ENCODE data around the gene SLC38A10.

Gene SLC38A10

GRCh38 chr17:81287152-81287551 lies 8.0 kb downstream of the SLC38A10 start:
- Histone ChIP-seq H3K27me3 (ENCODE audit: control insufficient read depth, insufficient read depth, low read length) (no peaks in the 10 kb centered on the region), H3K36me3 (ENCODE audit: control insufficient read depth, low read depth, low read length) (no peaks in the 10 kb centered on the region), H3K27ac (ENCODE audit: low read length) (no peak overlapping the region), H3K4me3 (ENCODE audit: low read length) (no peak overlapping the region), H3K9me3 (ENCODE audit: control insufficient read depth, low read depth, low read length) (no peaks in the 10 kb centered on the region), H3K9ac (ENCODE audit: low read length) (no peak overlapping the region), H3K4me1 (ENCODE audit: control insufficient read depth, low read depth, low read length) (no peaks in the 10 kb centered on the region)

- H3K4me1 ChIP-seq (ENCODE audit: control insufficient read depth, low read depth, low read length) = no peaks in the 10 kb centered on the region
- H3K9me3 ChIP-seq (ENCODE audit: control insufficient read depth, low read depth, low read length) = no peaks in the 10 kb centered on the region
- H3K9ac ChIP-seq (ENCODE audit: low read length) = no peak overlapping the region
- H3K27me3 ChIP-seq (ENCODE audit: control insufficient read depth, insufficient read depth, low read length) = no peaks in the 10 kb centered on the region
- H3K36me3 ChIP-seq (ENCODE audit: control insufficient read depth, low read depth, low read length) = no peaks in the 10 kb centered on the region
- H3K4me3 ChIP-seq (ENCODE audit: low read length) = no peak overlapping the region
- H3K27ac ChIP-seq (ENCODE audit: low read length) = no peak overlapping the region
These were observed 8.5 kb downstream of the SLC38A10 start for GRCh38 chr17:81286491-81287145.

DNA sequence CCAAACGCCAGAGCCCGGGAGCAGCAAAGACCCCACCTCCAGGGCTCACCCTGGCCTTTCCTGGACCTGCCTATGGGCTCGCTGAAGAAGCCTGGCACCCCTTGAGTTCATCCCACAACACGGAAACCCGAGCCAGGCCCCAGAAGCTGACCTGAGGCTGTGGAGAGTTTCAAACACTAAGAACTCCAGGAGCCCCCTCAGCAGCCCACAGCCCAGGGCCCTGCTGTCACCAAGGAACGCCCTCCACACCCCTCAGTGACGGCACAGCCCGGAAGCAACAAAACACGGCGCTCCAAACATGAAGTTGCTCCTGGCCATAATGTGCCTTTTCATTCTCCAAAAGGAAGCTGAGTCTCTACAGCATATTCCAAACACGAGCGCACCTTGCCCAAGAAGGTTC lies 9.2 kb downstream of the SLC38A10 start:
- Histone ChIP-seq H3K27me3 (ENCODE audit: control insufficient read depth, insufficient read depth, low read length) (no peaks in the 10 kb centered on the region), H3K9ac (ENCODE audit: low read length) (no peak overlapping the region), H3K36me3 (ENCODE audit: control insufficient read depth, low read depth, low read length) (no peaks in the 10 kb centered on the region), H3K9me3 (ENCODE audit: control insufficient read depth, low read depth, low read length) (no peaks in the 10 kb centered on the region), H3K4me1 (ENCODE audit: control insufficient read depth, low read depth, low read length) (no peaks in the 10 kb centered on the region), H3K27ac (ENCODE audit: low read length) (no peak overlapping the region), H3K4me3 (ENCODE audit: low read length) (no peak overlapping the region)

- Histone ChIP-seq H3K9me3 (ENCODE audit: control insufficient read depth, low read depth, low read length) (no peaks in the 10 kb centered on the region), H3K36me3 (ENCODE audit: control insufficient read depth, low read depth, low read length) (no peaks in the 10 kb centered on the region), H3K4me3 (ENCODE audit: low read length) (no peak overlapping the region), H3K9ac (ENCODE audit: low read length) (no peak overlapping the region), H3K27ac (ENCODE audit: low read length) (no peak overlapping the region), H3K27me3 (ENCODE audit: control insufficient read depth, insufficient read depth, low read length) (no peaks in the 10 kb centered on the region), H3K4me1 (ENCODE audit: control insufficient read depth, low read depth, low read length) (no peaks in the 10 kb centered on the region)
These were observed 9.8 kb downstream of the SLC38A10 start for GRCh38 chr17:81285179-81285878.

DNA sequence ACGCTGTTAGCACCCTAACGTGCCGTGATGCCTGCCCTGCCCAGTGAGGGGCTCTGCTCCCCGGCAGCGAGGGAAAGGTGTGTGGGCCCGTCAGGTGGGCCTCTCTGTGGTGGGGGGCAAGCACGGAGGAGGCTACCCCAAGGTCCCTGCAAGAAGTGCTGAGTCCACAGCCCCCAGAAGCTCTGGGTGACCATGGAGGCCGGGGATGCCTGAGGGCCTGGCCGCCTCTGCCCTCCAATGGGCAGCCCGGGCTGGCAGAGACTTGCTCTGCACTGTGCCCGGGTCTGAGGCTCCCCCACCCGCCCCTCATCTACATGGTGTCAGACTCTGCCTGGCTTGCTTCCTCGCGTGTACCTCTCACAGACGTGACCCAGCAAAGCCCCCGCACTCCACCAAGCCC lies 12.2 kb downstream of the SLC38A10 start:
- Histone ChIP-seq H3K4me1 (ENCODE audit: control insufficient read depth, low read depth, low read length) (no peaks in the 10 kb centered on the region), H3K9ac (ENCODE audit: low read length) (no peak overlapping the region), H3K36me3 (ENCODE audit: control insufficient read depth, low read depth, low read length) (no peaks in the 10 kb centered on the region), H3K27ac (ENCODE audit: low read length) (no peak overlapping the region), H3K4me3 (ENCODE audit: low read length) (no peak overlapping the region), H3K9me3 (ENCODE audit: control insufficient read depth, low read depth, low read length) (no peaks in the 10 kb centered on the region), H3K27me3 (ENCODE audit: control insufficient read depth, insufficient read depth, low read length) (no peaks in the 10 kb centered on the region)

GRCh38 chr17:81282141-81282540 lies 13.0 kb downstream of the SLC38A10 start:
- no peaks in the 10 kb centered on the region for H3K9me3 ChIP-seq (ENCODE audit: control insufficient read depth, low read depth, low read length)
- no peaks in the 10 kb centered on the region for H3K36me3 ChIP-seq (ENCODE audit: control insufficient read depth, low read depth, low read length)
- H3K4me3 ChIP-seq (ENCODE audit: low read length) = no peak overlapping the region
- H3K27me3 ChIP-seq (ENCODE audit: control insufficient read depth, insufficient read depth, low read length) = no peaks in the 10 kb centered on the region
- no peaks in the 10 kb centered on the region for H3K4me1 ChIP-seq (ENCODE audit: control insufficient read depth, low read depth, low read length)
- H3K9ac ChIP-seq (ENCODE audit: low read length) = no peak overlapping the region
- H3K27ac ChIP-seq (ENCODE audit: low read length) = no peak overlapping the region

- no peaks in the 10 kb centered on the region for H3K27me3 ChIP-seq (ENCODE audit: control insufficient read depth, insufficient read depth, low read length)
- H3K4me3 ChIP-seq (ENCODE audit: low read length) = no peak overlapping the region
- no peaks in the 10 kb centered on the region for H3K4me1 ChIP-seq (ENCODE audit: control insufficient read depth, low read depth, low read length)
- no peaks in the 10 kb centered on the region for H3K36me3 ChIP-seq (ENCODE audit: control insufficient read depth, low read depth, low read length)
- H3K9me3 ChIP-seq (ENCODE audit: control insufficient read depth, low read depth, low read length) = no peaks in the 10 kb centered on the region
- H3K9ac ChIP-seq (ENCODE audit: low read length) = no peak overlapping the region
- no peak overlapping the region for H3K27ac ChIP-seq (ENCODE audit: low read length)
These were observed 14.5 kb downstream of the SLC38A10 start for GRCh38 chr17:81280571-81280970.

- Histone ChIP-seq H3K27me3 (ENCODE audit: control insufficient read depth, insufficient read depth, low read length) (no peaks in the 10 kb centered on the region), H3K4me3 (ENCODE audit: low read length) (no peak overlapping the region), H3K9me3 (ENCODE audit: control insufficient read depth, low read depth, low read length) (no peaks in the 10 kb centered on the region), H3K4me1 (ENCODE audit: control insufficient read depth, low read depth, low read length) (no peaks in the 10 kb centered on the region), H3K36me3 (ENCODE audit: control insufficient read depth, low read depth, low read length) (no peaks in the 10 kb centered on the region), H3K27ac (ENCODE audit: low read length) (no peak overlapping the region), H3K9ac (ENCODE audit: low read length) (no peak overlapping the region)
These were observed 15.5 kb downstream of the SLC38A10 start for GRCh38 chr17:81279278-81280275.

GRCh38 chr17:81278831-81279230 lies 16.3 kb downstream of the SLC38A10 start:
- Histone ChIP-seq H3K27me3 (ENCODE audit: control insufficient read depth, insufficient read depth, low read length) (no peaks in the 10 kb centered on the region), H3K9ac (ENCODE audit: low read length) (no peak overlapping the region), H3K27ac (ENCODE audit: low read length) (no peak overlapping the region), H3K36me3 (ENCODE audit: control insufficient read depth, low read depth, low read length) (no peaks in the 10 kb centered on the region), H3K4me3 (ENCODE audit: low read length) (no peak overlapping the region), H3K4me1 (ENCODE audit: control insufficient read depth, low read depth, low read length) (no peaks in the 10 kb centered on the region), H3K9me3 (ENCODE audit: control insufficient read depth, low read depth, low read length) (no peaks in the 10 kb centered on the region)

DNA sequence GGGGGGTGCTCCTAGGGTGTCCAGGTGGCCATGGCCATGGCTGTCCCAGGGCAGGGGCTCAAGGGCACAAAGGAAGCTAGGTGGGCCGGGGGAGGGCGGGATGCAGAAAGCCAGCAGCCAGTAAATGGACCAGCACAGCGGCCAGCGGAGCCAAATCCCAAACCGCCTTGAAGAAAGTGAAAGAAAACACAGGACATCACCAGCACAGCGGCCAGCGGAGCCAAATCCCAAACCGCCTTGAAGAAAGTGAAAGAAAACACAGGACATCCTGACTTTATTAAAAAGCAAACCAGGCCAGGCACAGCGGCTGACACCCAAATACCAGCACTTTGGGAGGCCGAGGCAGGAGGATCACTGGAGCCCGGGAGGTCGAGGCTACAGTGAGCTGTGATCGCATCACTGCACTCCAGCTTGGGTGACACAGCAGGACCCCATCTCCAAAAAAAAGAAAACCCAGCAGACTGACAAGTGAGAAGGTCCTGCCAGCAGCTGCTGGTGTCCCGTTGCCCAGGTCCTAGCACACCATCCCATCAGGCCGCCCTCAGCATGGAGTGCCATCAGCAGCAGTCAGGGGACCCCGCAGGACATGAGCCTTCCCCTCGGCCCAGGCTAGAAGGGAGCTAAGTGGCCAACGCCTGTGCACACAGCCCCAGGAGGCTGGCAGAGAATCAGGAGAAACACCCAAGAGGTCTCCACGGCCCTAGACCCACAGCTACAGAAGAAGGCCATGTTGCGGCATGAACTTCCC lies 17.0 kb downstream of the SLC38A10 start:
- Histone ChIP-seq H3K4me1 (ENCODE audit: control insufficient read depth, low read depth, low read length) (no peaks in the 10 kb centered on the region), H3K9ac (ENCODE audit: low read length) (no peak overlapping the region), H3K36me3 (ENCODE audit: control insufficient read depth, low read depth, low read length) (no peaks in the 10 kb centered on the region), H3K27ac (ENCODE audit: low read length) (no peak overlapping the region), H3K27me3 (ENCODE audit: control insufficient read depth, insufficient read depth, low read length) (no peaks in the 10 kb centered on the region), H3K4me3 (ENCODE audit: low read length) (no peak overlapping the region), H3K9me3 (ENCODE audit: control insufficient read depth, low read depth, low read length) (no peaks in the 10 kb centered on the region)

GRCh38 chr17:81277421-81277820 lies 17.7 kb downstream of the SLC38A10 start:
- no peak overlapping the region for H3K27ac ChIP-seq (ENCODE audit: low read length)
- H3K9me3 ChIP-seq (ENCODE audit: control insufficient read depth, low read depth, low read length) = no peaks in the 10 kb centered on the region
- H3K4me3 ChIP-seq (ENCODE audit: low read length) = no peak overlapping the region
- no peaks in the 10 kb centered on the region for H3K36me3 ChIP-seq (ENCODE audit: control insufficient read depth, low read depth, low read length)
- H3K27me3 ChIP-seq (ENCODE audit: control insufficient read depth, insufficient read depth, low read length) = no peaks in the 10 kb centered on the region
- no peak overlapping the region for H3K9ac ChIP-seq (ENCODE audit: low read length)
- no peaks in the 10 kb centered on the region for H3K4me1 ChIP-seq (ENCODE audit: control insufficient read depth, low read depth, low read length)

All from iPS-18a (cell line).